NCI-H1417 treated with DMSO at 0.1 percent for 48 hours (cell line): ENCODE data around the gene NFX1.
"Not testable (repeated sequence)": the region's sequence is repeated elsewhere in the genome, so short reads cannot be mapped to it uniquely, and the experiment has no call there.

ENCODE experiments used
- DNase-seq: peaks from one replicate; lab custom pipeline; 2025; lab: John Stamatoyannopoulos, UW

The NFX1 gene

DNA sequence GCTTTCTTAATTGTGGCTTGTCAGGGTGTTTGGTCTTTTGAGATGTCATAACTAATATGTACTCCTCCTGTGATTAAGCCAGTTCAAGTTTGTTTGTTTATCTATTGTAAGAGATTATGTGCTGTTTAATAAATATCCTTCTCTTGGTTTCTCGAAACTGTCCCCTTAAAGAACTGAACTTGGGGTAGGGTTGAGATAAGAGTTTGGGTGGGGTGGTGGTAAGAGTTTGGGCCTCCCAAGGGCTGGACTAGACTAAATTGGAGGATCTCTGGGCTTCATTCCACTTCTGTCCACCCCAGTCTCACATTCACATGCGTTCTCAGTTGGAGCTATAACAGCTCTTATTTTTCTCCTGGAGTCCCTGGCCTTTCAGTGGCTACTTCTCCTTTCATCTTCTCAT is 73.8 kb downstream of the NFX1 start:
- DNase-seq, result no peak

DNA sequence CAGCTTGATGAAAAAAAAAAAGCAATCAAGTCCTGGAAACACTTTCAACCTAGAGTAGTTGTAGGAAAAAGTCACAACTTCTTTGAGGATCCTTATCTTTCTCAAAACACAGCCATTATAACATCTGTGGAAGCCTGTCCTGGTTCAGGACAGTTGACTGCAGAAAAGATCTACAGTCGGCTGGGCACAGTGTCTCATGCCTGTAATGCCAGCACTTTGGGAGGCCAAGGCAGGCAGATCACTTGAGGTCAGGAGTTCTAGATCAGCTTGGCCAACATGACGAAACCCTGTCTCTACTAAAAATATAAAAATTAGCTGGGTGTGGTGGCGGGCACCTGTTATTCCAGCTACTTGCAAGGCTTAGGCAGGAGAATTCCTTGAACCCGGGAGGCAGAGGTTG is 74.5 kb downstream of the NFX1 start:
- DNase-seq, result not testable (repeated sequence)

DNA sequence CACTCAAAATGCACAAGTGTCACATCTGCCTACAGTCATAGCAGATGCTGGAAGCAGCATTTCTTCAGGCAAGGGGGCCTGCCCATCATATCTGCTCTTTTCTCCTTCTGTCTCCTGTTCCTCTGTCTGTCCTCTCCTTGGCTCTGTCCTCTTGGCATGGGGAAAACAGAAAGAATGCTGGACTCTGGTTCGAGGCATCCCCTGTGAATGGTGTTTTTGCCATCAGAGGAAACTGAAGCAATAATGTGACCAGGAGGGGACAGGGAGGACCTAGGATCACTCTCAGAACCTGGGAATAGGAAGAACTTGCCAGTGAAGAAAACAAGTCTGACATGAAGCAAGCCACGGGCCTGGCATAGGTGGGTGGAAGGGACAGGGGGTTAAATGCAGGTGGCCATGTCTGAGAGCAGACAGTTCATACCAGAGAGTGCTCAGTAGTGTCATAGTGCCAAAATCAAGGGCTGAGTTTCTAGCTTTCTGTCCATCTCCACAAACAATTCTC is 76.7 kb downstream of the NFX1 start:
- DNase-seq, result no peak

DNA sequence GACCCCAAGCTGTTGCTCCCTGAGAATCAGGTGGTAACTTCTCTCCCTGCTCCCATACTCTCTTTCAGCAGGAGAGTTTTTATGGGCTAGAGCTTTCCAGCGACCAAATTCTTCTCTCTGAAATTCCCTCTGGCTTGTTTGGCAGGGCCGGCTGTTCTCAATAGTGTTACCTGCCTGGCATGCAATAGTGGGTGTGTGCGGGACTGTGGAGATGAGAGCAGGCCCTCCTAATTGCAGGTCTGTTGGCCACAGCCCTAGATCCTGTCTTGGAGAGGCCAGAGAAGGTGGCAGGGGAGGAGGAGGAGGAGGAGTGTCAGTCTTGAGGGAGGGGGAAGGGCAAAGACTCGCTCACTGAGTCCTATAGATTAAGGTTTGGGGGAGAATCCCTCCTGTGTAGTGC is 82.6 kb downstream of the NFX1 start:
- no peak for DNase-seq

DNA sequence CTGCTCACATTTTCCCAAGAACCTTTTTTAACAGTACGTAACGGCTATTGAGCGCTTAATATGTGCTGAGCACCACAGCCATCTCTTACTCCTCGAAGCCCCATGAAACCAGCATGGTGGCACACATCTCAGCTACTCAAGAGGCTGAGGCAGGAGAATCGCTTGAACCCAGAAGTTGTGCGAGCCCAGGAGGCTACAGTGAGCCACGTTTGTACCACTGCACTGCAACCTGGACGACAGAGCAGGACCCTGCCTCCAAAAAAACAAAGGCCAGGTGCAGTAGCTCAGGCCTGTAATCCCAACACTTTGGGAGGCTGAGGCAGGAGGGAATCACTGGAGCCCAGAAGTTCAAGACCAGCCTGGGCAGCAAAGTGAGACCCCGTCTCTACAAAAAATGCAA is 83.9 kb downstream of the NFX1 start:
- no peak for DNase-seq

DNA sequence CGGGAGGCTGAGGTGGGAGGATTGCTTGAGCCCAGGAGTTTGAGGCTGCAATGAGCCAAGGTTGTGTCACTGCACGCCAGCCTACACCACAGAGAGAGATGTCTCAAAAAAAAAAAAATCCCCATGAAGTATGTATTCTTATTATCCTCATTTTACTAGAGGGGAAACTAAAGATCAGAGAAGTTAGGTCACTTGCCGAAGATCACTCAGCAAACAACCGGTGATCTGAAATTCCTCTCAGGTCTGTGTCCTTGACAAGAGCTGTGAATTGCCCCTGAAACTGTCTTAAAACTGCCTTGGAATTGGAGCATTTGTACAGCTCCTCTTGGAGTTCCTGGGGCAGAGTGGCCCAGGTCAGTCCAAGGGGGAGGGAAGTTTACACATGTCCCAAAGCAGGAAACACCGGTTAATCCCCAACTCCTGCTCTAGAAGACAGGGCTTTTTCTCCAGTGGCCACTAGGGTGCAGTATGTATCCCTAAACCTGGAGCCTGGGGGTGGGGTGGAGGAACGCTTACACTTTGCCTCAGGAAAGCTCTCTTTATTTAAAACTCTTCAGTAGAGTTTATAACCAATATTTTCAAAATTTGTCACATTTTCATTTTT is 84.4 kb downstream of the NFX1 start:
- DNase-seq, result no peak

DNA sequence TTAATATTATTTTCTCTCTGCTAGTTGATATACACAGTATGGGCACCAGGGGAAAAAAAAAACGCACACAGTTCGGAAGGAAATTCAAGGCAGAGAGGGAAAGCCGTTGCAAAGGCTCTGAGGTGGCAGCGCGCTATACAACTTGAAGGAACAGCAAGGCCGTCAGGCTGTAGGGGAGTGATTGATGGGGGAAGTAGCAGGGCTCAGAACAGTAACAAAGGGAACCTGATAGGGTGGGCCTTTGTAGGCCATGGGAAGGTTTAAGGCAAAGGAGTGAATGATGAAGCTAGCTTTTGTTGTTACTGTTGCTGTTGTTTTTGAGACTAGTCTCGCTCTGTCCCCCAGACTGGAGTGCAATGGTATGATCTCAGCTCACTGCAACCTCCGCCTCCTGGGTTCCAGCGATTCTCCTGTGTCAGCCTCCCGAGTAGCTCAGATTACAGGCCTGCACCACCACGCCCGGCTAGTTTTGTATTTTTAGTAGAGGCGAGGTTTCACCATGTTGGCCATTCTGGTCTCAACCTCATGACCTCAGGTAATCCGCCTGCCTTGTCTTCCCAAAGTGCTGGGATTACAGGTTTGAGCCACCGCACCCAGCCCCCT is 85.0 kb downstream of the NFX1 start:
- no peak for DNase-seq

DNA sequence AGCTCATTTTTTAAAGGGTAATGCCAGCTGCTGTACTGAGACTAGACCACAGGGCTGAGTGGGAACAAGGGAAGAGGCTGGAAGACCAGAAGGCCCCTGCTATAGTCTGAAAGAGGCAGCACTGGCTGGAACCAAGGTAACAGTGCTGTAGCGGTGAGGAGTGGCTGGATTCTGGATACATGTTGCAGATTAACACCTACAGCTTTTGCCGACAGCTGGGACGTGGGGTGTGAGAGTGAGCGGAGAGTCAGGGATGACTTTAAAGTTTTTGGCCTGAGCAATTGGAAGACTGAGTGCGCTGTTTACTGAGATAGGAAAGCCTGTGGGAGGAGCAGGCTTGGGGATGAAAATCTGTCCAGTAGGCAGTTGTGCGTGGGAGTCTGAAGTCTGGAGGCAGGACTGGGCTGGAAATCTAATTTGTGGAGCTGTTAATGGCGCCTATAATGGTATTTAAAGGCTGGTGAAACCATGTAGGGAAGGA is 85.6 kb downstream of the NFX1 start:
- no peak for DNase-seq

DNA sequence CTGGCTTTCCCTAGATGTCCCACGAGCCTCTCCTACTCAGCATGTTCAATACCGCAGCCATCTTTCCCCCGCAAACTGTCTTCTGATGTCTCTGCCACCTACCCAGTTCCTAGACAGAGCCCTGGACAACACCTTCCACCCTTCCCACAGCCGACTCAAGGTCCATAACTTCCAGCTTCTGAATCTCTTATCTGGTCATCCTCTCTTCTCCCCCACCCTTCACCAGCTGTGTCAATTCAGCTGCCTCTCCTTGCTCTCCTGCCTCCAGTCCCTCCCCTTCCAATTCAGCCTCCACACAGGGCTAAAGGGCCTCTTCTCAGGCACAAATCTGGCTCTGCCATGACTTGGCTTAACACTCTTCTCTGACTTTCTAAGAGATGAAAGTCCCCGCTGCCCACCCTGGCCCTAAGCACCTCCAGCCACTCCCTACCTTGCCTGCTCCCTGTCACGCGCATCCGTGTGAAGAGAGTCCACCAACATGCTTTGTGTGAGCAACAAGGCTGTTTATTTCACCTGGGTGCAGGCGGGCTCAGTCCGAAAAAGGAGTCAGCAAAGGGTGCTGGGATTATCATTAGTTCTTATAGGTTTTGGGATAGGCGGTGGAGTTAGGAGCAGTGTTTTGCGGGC is 86.9 kb downstream of the NFX1 start:
- no peak for DNase-seq

DNA sequence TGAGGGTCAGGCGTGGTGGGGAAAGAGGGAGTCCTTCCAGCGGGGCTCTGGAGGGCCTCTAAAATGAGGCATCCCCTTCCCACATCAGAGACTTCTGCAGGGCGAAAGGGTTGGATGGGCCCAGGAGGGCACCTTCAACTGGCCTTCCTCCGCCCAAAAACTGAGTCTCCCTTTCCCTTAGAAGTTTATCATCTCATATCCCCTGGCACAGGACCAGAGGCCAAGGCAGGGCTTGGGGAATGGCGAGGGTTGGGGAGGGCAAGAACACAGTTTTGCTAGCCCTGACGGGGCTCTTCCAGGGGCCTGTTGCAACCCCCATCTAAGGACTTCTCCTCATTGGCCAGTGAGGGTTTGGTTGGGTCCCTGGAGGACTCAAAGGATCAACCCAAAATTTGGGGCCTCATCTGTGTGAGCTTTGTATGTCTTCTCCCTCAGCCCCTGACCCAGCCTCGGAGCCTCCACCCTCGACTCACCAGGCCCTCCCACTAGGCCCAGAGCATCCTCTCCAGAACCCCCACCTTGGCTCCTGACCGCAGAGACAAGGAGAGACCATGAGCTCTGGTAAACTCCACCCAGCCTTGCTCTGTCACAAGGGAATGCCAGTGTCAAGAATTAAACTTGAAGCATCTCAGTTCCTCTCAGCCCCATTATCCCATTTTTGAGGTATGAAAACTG is 87.9 kb downstream of the NFX1 start:
- DNase-seq, result no peak

DNA sequence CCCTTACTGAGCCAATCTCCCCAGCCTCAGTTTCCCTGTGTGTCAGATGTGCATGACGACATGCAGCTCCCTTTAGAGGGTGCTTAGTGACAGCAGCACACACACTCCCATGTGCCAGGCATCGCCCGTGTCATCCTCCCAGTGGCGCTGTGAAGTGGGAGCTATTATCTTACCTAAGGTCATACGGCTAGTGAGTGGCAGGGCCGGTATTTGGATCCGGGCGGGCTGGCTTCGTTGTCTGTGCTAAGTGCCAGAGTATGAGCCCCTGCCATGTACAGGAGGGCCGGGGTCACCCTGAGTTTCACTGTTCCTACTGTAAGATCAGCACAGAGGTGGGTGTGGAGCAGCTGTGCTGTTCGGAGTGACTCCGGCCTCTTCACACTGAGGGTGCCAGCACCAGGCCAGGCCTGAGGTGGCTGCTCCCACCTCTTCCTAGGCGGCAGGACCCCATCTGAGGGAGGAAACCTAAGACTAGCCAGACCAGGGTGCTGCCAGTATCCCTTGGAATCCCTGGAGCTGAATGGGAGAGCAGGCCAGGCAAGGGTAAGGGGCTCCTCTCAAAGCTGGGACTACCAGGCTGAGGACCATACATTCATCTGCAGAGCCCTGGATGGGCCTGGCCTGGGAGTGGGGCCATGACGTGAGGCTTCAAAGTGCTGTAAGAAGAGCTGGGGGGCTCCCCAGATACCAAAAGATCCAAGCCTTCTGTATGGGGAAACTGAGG is 89.5 kb downstream of the NFX1 start:
- DNase-seq, result no peak

DNA sequence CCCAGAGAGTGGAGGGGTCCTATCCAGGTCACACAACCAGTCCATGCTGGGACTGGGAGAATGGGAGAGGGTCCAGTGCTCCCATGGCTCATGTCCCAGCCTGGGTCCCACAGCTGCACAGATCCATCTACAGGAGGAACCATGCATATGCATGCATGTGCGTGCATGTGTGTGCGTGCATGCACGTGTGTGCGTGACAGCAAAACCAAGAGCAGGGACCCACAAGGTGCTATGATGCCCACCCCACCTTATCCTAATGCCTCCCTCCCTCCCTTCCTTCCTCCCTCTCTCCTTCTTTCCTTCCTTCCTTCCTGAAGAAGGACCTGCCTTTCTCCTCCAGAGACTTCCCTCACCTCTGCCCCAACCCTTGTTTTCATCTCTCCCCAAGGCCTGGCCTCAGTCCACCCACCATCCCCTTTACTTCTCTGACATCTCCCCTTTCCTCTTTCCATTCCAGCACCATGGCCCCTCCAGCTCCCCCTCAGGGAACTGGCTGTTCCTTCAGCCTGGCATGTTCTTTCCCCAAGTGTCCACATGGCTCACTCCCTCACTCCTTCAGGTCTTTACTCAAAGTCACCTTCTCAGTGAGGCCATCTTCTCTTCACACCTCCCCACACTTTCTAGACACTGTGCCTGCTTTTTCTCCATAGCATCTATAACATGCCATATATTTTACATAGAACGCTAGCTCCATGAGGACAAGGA is 90.2 kb downstream of the NFX1 start:
- DNase-seq, result no peak

DNA sequence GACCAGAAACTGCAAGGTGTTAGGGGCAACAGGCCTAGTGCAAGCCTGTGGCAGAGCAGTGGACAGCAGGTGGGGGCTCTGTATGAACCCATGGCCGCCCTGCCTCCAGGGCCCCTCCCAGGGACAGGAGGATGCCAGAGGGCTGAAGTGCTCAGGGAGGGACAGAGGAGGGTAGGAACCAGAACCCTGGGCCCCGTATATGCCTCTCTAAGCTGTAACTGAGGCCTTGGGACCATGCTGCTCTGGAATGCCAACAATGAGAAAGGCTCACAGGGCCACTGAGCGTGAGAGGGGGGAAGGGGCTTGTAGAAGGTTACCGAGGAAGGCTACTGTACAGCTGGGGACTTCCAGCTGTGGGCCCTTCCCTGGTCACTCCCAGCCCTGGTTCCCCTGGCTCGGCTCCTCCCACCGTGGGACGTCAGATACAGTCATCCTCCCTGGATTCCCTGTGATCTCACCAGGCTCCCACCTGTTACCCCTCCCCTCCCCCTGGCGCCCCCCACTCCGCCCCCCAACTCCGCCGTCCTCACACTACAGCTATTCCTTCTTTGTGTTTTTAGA is 91.0 kb downstream of the NFX1 start:
- no peak for DNase-seq

DNA sequence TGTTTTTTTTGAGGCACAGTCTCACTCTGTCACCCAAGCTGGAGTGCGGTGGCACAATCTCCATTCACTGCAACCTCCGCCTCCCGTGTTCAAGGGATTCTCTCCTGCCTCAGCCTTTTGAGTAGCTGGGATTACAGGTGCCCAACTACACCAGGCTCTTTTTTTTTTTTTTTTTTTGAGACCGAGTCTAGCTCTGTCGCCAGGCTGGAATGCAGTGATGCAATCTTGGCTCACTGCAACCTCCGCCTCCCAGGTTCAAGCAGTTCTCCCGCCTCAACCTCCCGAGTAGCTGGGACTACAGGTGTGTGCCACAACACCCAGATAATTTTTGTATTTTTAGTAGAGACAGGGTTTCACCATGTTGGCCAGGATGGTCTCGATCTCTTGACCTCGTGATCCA is 92.1 kb downstream of the NFX1 start:
- DNase-seq, result not testable (repeated sequence)

DNA sequence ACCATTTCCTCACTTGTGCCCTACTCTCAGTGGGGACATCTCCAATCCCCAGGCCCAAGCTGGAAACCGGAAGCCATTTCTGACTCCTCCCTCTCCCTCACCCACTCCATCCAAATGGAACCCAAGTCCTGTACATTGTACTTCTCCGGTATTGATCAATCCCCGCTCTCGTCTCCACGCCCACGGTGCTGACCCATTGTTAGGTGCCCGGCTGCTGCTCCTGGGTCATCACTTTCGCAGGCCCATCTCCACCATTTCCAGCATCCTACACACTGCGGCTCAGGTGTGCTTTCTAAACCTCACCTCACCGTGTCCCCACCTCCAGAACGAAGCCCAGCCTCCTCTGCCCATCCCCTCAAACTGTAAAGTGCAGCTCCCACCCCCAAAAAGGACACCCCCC is 93.1 kb downstream of the NFX1 start:
- DNase-seq, result not testable (repeated sequence)

DNA sequence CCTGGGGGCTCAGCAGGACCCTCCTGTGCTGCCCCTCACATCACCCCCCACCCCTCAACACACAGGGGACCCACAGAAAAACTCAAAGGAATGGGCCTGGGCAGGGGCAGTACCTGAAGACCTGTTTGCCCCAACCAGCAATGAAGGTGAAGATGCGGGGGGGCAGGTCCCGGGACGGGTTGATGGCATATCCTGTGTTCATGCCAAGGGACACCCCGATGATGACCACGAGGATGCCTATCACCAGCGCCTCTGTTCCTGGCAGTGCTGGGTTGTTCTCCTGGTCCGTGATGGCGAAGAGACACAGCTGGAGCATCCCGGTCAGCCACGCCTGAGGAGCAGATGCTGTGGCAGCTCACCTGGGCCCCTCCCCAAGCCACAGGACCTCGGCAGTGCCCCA is 95.2 kb downstream of the NFX1 start:
- not testable (repeated sequence) for DNase-seq

DNA sequence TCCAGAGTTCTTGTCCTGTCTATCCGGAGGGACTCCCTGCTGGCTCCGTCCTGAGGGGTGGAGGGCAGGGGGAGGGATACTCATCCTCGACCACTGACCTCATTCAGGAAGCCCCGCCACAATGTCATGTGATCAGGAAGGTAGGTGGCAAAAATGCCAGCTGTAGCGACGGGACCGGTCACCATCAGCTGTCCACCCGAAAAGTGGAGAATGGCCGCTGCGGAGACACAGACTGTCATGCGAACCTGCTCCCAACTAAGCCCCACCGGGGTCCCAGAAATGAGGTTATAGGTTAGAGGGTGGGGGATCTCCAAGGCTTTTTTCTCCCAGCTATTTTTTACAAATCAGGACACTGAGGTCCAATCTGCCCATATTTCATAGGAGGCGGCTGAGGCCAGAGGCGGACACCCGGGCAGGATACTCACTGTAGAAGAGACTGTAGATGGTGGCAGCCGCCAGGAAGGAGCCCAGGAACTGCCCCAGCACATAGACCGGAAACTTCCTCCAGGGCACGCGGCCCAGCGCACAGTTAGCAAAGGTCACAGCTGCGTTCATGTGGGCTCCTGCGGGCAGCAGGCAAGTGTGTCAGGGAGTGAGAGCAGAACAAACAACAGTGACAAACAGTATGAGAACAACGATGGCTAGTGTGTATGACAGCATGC is 95.8 kb downstream of the NFX1 start:
- DNase-seq, result not testable (repeated sequence)

DNA sequence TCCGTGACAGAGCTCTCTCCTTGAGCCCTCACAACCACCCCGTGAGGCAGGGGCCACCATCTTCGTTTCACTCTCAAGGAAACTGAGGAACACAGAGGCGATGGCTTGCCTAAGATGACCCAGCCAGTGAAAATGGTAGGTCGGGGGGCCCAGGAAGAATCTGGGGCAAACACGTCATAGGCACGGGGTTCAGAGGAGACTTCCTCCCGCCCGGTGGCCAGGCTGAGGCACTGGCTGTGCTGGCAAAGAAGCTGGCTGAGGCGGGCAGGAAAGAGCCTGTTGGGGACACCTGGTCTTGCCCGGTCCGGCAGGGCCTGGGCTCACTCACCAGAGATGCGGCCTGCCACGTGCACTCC is 96.3 kb downstream of the NFX1 start:
- DNase-seq, result not testable (repeated sequence)

DNA sequence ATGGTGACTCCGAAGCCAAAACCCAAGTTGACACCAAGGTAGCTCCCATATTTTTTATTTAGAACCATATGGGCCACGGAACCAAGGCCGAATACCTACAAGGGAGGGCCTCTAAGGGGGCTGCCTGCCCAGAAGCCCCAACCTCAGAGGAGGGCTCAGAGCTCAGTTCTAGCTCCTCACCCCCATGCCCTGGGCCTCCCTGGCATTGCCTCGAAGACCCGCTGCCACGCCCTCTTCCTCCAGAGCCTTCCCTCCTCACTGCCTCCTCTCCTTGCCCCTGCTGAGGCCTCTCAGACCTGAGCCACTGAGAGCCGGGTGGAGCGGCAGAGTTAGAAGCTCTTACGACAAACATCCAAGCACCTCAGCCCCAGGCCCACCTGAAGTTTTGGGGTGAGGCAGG is 96.7 kb downstream of the NFX1 start:
- not testable (repeated sequence) for DNase-seq

DNA sequence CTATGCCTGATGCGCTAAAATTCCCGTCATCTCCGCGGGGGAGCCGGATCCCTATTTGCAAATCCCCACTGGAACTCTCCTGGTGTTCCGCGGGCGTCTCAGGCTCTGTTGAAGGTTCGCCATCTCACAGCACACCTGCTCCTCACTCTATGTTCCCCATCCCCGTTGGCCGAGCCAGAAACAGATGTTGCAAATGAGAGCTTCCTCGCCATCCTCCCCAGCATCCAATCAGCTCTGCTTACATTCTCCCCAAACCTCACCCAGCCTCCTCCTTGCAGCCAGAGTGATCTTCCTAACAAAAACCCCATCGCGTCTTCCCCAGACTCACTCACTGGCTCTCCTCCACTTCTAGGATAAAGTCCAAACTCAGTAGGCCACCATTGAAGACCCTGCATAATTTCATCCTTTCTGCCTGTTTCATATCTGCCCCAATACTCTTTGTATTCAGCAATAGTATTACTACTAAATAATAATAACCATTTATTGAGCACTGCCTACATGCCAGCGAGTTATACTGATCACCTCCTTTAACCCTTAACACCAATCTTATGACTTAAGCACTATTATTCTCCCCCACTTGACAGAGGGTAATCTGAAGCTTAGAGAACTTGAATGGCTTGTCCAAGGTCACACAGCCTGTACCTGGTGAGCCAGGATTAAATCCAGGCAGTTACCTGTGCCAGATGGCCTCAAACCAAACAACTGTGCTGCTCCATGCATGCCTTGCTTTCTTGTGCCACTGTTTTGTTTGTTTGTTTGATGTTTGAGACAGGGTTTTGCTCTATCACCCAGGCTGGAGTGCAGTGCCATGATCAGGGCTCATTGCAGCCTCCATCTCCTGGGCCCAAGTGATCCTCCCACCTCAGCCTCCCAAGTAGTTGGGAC is 98.0 kb downstream of the NFX1 start:
- no peak for DNase-seq
